HG03066 (cell line): Measurements from ENCODE around the gene WDSUB1.

Source experiments
- ATAC-seq: cut with Tn5 transposase; IDR thresholded peaks from one replicate; pipeline ENCODE4 v1.9.1; 2021; ENCODE audit warnings: low read depth; ENCODE audit not compliant: unreplicated experiment

The WDSUB1 gene, protein sequence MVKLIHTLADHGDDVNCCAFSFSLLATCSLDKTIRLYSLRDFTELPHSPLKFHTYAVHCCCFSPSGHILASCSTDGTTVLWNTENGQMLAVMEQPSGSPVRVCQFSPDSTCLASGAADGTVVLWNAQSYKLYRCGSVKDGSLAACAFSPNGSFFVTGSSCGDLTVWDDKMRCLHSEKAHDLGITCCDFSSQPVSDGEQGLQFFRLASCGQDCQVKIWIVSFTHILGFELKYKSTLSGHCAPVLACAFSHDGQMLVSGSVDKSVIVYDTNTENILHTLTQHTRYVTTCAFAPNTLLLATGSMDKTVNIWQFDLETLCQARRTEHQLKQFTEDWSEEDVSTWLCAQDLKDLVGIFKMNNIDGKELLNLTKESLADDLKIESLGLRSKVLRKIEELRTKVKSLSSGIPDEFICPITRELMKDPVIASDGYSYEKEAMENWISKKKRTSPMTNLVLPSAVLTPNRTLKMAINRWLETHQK

DNA sequence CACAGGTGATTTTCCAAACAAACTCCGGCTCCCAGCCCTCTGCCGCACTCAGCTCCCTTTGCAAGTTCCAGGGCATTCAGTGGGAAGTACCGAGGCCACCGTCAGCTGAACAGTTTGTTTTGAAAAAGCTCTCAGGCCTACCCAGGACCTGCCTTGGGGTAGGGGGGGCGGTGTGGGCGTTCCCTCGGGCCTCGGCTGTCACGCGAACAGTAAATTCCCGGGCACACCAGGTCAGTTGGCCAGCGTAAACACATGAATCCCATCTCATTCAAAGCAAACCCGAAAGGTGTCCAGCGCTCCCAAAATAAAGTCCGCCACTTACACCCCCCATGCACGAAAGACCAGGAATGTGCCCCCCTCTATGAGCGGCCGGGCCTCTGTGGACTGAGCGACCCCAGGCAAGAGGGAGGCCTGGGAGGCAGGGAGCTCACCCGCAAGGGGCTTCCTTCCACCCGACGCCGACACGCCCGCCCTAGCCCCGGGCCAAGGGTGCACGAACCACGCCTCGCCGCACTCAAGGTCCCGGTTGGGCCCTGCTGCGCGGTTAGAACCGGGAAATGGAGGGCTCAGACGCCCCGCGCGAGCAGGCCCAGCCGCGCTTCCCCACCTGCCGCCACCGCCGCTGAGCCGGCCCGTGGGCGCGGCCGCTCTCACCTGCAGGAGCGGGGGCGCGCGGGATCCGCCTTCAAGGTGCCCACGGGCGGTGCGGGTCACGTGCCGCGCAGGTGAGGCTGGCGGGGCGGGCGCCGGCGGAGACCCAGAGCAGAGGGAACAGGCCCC lies at the start of gene WDSUB1:
Gene WDSUB1, minus strand, starts transcription at position 775 of the 780 bp plus-strand sequence. CDS start 3,634 bp downstream, outside the sequence.
- ATAC-seq, result peak; percentile 24

DNA sequence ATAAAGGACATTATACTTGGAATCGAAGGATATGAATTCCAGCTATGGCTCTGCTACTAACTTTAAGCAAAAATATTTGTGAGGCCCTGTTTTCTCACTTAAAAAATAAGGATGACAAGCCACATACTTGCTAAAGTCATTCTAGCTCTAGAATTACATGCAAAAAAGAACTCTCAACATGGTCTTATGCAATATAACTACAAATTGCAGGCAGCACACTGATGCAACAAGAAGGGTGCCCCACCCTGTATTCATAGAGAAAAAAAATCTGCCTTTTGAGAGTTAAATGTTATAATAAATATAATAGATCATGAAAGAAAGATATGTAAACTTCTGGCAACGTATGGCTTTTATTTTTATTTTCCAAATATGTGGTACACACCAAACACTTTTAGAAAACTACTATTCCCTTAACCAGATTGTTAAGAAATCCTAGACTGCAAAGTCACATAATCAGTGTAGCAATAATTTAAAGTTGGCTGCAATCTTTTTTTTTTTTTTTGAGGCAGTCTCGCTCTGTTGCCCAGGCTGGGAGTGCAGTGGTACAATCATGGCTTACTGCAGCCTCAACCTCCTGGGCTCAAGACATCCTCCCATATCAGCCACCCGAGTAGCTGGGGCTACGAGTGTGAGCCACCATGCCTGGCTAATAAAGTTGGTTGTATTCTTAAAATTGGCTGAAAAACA lies 40.2 kb upstream of the WDSUB1 start:
- ATAC-seq, result no peak

- ATAC-seq, result no peak
These were observed 35.9 kb upstream of the WDSUB1 start for GRCh38 chr2:159322419-159322818.

DNA sequence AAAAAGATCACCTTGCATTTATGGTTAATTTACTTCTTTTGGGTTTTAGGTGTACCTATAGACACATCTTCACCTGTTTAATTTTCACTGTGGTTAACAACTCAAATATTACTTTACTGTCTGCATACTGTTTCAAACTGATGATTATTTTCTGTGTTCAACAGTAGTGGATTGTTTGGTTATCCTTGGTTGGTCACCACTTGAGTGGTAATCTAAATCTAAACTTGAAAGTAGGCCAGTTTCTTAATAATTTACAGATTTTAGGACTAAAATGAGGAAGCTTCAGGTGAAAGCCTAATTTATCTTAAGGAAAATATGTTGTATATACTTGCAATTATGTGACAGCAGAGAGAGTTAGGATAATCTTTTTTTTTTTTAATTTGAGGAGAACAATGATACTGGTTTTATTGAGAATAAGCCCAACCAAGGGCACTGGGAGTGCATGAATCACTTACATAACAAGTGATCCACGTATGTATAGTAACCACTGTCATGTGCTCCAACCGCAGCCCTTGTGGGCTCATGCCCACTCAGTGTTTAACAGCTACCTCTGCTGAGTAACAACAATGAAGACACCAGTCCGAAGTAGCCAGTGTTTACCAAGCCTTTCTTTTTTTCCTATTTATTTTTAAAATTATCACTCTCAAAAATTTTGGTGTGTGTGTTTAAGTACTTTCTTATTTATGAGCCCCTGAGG lies 31.0 kb upstream of the WDSUB1 start:
- no peak for ATAC-seq

DNA sequence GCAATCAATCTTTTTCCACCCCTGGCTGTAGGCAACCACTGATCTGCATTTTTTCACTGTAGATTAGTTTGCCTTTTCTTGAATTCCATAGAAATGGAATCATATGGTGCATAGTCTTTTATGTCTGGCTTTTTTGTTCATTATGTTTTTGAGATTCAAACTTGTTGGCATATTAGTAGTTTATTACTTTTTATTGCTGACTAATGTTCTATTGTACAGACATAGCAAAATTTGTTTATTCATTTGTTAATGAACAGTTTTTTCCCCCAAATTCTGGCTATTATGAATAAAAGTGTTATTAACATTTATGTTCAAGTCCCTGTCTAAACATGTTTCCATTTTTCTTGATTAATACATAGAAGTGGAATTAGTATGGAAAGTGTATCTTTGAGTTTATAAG lies 21.4 kb upstream of the WDSUB1 start:
- ATAC-seq, result no peak

DNA sequence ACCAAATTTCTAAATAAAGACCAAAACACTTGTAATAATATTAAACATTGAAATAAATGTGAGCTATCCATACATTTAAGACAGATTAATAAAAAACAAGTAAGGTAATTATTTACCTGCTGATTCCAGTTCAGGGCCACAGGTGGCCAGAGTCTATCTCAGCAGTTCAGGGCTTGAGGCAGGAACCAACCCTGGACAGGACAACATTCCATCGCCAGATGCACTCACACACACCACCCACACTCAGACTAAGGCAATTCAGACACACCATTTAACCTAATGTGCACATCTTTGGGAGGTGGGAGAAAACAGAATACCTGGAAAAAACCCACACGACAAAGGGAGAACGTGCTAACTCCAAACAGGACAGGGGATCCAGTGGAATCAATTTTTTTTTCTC lies 14.1 kb upstream of the WDSUB1 start:
- no peak for ATAC-seq

- ATAC-seq, result no peak
These were observed 12.5 kb upstream of the WDSUB1 start for GRCh38 chr2:159298967-159299366.

GRCh38 chr2:159297042-159297707 lies 10.7 kb upstream of the WDSUB1 start:
- no peak for ATAC-seq

DNA sequence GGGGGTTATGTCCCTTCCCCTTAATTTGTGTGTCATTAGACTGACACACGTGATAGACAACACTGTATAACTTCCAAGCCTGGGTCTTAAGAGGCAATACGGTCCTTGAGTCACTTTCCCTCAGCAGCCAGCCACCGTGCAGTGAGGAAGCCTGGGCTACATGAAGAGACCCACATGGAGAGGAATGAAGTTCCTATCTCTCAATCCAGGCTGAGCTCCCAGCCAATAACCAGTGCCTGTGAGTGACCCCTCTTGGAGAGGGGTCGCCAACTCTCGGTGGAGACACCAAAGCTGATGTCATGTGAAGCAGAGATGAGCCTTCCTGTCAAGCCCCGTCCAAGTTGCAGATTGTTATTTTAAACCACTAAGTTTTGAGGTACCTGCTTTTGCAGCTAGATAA lies 5.7 kb upstream of the WDSUB1 start:
- ATAC-seq, result no peak

- ATAC-seq, result no peak
These were observed 3.9 kb upstream of the WDSUB1 start for GRCh38 chr2:159290289-159290907.

- no peak for ATAC-seq
These were observed 1.2 kb upstream of the WDSUB1 start for GRCh38 chr2:159287733-159288132.

- peak; percentile 88 for ATAC-seq
These were observed 372 bp upstream of the WDSUB1 start for GRCh38 chr2:159286709-159287441.

DNA sequence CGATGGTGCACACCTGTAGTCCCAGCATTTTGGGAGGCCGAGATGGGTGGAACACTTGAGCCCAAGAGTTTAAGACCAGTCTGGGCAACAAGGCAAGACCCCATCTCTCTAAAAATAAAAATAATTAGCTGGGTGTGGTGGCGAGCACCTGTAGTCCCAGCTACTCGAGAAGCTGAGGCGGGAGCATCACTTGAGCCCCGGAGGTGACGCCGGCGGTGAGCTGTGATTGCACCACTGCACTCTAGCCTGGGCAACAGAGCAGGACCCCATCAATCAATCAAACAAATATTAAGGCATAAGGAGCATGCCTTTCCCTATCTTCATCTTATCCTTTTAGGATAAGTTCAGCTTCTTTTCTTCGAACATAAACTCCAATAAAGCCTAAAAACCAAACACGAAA lies 1.1 kb downstream of the WDSUB1 start:
- ATAC-seq, result no peak

GRCh38 chr2:159283529-159283928 lies 3.0 kb downstream of the WDSUB1 start:
- no peak for ATAC-seq

DNA sequence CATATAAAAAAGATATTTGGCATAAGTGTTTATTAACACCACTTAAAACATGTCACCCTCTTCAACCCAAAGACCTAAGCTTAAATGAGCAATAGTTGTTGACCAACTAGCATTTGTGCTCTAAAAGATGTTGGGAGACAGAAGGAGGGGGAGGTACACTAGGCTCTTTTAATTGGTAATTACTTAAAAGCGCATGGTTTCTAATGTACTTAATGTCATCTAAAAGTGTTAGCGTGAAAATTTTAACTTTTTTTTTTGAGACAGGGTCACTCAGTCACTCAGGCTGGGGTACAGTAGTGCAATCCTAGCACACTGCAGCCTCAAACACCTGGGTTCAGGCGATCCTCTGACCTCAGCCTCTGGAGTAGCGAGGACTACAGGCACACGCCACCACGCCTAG lies 5.5 kb downstream of the WDSUB1 start:
- no peak for ATAC-seq

- no peak for ATAC-seq
These were observed 6.8 kb downstream of the WDSUB1 start for GRCh38 chr2:159279700-159280099.

DNA sequence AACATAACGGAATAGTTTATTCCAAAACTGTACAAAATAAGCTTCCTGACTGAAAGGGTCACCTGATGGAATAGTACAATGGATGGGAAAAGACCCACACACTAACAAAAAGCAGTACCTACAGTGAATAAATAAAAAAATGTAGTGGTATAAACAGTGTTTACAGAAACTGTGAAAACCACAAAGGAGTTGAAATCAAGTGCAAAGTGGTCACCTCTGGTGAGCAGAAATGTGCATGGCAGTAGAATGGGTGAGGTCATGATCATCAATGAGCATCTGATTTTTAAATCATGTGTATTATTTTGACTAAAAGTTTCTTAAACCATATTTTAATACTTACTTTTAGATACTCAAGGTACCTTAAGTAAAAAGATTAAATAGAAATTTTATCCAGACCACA lies 11.4 kb downstream of the WDSUB1 start:
- no peak for ATAC-seq

DNA sequence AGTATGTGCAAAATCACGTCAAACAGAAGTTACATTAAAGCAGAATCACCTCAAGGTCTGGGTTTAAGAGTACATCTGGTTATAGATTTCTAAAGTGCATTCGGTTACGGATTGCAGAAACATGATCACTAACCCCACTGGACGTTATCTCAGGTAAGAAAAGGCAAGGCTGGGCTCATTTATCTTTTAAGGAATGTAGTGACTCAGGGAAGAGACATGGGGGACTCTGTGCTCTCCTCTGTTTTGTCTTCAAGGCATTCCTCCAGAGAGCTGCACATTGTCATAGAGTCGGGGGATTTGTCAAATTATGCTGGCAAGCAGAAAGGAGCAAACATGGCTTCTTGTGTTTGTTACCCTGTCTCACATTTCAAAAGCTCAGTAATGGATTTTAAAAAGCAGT lies 14.3 kb downstream of the WDSUB1 start:
- no peak for ATAC-seq
